NCI-H187 treated with DMSO at 0.1 percent for 48 hours (cell line): ENCODE data around the gene ASB17.
"Not testable (repeated sequence)": the region's sequence is repeated elsewhere in the genome, so short reads cannot be mapped to it uniquely, and the experiment has no call there.

ENCODE experiments used
- DNase-seq: peaks from one replicate; lab custom pipeline; 2025; lab: John Stamatoyannopoulos, UW

Gene ASB17

GRCh38 chr1:75932304-75932703 is at the start of gene ASB17:
Gene ASB17, minus strand, starts transcription at chr1:75932404. Its CDS starts 113 bp downstream, at chr1:75932291.
- no peak for DNase-seq

- no peak for DNase-seq
These were observed 49.0 kb upstream of the ASB17 start for GRCh38 chr1:75980972-75981897.

GRCh38 chr1:75970631-75971030 is 38.4 kb upstream of the ASB17 start:
- no peak for DNase-seq

- DNase-seq: no peak
These were observed 37.3 kb upstream of the ASB17 start for GRCh38 chr1:75969550-75969949.

- no peak for DNase-seq
These were observed 35.5 kb upstream of the ASB17 start for GRCh38 chr1:75967719-75968118.

- no peak for DNase-seq
These were observed 32.7 kb upstream of the ASB17 start for GRCh38 chr1:75964760-75965408.

- not testable (repeated sequence) for DNase-seq
These were observed 32.0 kb upstream of the ASB17 start for GRCh38 chr1:75964110-75964759.

GRCh38 chr1:75954586-75954985 is 22.4 kb upstream of the ASB17 start:
- DNase-seq: no peak

GRCh38 chr1:75953461-75953860 is 21.3 kb upstream of the ASB17 start:
- no peak for DNase-seq

- no peak for DNase-seq
These were observed 19.8 kb upstream of the ASB17 start for GRCh38 chr1:75952016-75952415.

GRCh38 chr1:75950176-75950575 is 18.0 kb upstream of the ASB17 start:
- no peak for DNase-seq

- DNase-seq: not testable (repeated sequence)
These were observed 10.8 kb upstream of the ASB17 start for GRCh38 chr1:75943037-75943436.

- DNase-seq: no peak
These were observed 4.8 kb upstream of the ASB17 start for GRCh38 chr1:75937034-75937433.

- DNase-seq: no peak
These were observed 9.5 kb downstream of the ASB17 start for GRCh38 chr1:75922698-75923097.

- no peak for DNase-seq
These were observed 15.4 kb downstream of the ASB17 start for GRCh38 chr1:75916834-75917233.

GRCh38 chr1:75908717-75909152 is 23.5 kb downstream of the ASB17 start:
- no peak for DNase-seq

- no peak for DNase-seq
These were observed 30.8 kb downstream of the ASB17 start for GRCh38 chr1:75901371-75901770.

- DNase-seq: no peak
These were observed 47.8 kb downstream of the ASB17 start for GRCh38 chr1:75884437-75884836.

- DNase-seq: no peak
These were observed 52.2 kb downstream of the ASB17 start for GRCh38 chr1:75879985-75880384.

- no peak for DNase-seq
These were observed 61.3 kb downstream of the ASB17 start for GRCh38 chr1:75870951-75871350.
